ENCODE measurements around the gene NEMP2.

GRCh38 chr2:190582736-190583506, 48.4 kb upstream of the NEMP2 start:
- TF ChIP-seq, protein P1, sequence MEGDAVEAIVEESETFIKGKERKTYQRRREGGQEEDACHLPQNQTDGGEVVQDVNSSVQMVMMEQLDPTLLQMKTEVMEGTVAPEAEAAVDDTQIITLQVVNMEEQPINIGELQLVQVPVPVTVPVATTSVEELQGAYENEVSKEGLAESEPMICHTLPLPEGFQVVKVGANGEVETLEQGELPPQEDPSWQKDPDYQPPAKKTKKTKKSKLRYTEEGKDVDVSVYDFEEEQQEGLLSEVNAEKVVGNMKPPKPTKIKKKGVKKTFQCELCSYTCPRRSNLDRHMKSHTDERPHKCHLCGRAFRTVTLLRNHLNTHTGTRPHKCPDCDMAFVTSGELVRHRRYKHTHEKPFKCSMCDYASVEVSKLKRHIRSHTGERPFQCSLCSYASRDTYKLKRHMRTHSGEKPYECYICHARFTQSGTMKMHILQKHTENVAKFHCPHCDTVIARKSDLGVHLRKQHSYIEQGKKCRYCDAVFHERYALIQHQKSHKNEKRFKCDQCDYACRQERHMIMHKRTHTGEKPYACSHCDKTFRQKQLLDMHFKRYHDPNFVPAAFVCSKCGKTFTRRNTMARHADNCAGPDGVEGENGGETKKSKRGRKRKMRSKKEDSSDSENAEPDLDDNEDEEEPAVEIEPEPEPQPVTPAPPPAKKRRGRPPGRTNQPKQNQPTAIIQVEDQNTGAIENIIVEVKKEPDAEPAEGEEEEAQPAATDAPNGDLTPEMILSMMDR (IDR thresholded peaks at IDR 0.05), result no peak
- no peak for TF ChIP-seq POLR2A (IDR thresholded peaks at IDR 0.05)

All from lower leg skin (tissue), 3 donors.